ENCODE measurements around the gene REEP3. TPM values are rescaled to one million over a fixed set of nuclear protein-coding genes. Genes with fewer than 3 reads are reported as not detected.

Gene REEP3
- total RNA-seq, 4 donors from 2014 or later, result 45.9 to 67.4 (median 63.3) TPM

DNA sequence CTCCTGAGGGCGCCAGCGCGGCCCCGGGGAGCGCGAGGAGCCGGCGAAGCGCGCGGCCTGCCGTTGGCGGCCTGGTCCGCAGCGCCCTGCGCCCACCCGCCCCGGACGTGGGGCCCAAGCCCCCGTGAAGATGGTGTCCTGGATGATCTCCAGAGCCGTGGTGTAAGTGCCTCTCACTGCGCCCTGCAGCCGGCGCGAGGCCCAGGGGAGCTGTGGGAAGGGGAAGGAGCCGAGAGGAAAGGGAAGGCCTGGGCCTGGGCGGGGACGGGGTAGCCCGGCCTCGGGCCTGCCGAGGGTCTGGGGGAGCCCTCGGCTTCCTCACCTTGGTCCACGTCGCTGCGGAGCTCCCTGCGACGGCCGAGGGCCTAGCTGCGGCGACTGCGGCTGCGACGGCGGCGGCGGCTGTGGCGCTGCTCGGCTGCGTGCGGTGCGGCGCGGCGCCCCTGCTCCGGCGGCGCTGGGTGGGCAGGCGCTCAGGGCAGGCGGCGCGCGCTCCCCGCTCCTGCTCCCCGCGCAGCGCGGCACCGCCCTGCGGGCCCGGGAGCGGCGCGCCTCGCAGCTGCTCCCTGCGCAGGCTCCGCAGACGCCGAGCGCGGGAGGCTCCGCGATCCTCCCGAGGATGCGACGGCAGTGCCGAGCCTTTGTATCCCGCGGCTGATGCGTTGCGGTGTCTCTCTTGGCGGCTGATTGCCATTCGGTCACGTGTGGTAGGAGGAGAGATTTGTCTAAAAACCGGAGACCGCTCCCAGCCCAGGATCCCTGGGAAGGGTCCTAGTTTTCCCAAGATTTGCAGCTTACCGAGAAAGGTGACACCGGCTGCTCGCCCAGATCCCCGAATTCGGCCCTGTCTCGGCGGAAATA, 445 bp downstream of the REEP3 start:
- DNase-seq (ENCODE audit: low spot score in 2 of 2), result peak; percentile 47 to 60
- H3K27me3 ChIP-seq, result no peaks in the 10 kb centered on the region
- H3K36me3 ChIP-seq, result no peaks in the 10 kb centered on the region
- H3K27ac ChIP-seq, result peak overlapping the region; percentile 97 to 100 (median 99)
- WGBS, 2 donors, result 0% methylated on average over 33 to 54 of the region's 102 CpGs
- TF ChIP-seq POLR2A (IDR thresholded peaks at IDR 0.05), result peak in 1 of 2 donors; percentile 74
- peak in 1 of 2 donors; percentile 65 for TF ChIP-seq EP300 (IDR thresholded peaks at IDR 0.05)
- TF ChIP-seq, protein P1, sequence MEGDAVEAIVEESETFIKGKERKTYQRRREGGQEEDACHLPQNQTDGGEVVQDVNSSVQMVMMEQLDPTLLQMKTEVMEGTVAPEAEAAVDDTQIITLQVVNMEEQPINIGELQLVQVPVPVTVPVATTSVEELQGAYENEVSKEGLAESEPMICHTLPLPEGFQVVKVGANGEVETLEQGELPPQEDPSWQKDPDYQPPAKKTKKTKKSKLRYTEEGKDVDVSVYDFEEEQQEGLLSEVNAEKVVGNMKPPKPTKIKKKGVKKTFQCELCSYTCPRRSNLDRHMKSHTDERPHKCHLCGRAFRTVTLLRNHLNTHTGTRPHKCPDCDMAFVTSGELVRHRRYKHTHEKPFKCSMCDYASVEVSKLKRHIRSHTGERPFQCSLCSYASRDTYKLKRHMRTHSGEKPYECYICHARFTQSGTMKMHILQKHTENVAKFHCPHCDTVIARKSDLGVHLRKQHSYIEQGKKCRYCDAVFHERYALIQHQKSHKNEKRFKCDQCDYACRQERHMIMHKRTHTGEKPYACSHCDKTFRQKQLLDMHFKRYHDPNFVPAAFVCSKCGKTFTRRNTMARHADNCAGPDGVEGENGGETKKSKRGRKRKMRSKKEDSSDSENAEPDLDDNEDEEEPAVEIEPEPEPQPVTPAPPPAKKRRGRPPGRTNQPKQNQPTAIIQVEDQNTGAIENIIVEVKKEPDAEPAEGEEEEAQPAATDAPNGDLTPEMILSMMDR (IDR thresholded peaks at IDR 0.05), result peak in 1 of 5 experiments; percentile 6
- H3K4me3 ChIP-seq, result peak overlapping the region; percentile 73 to 96 (median 91)
- no peaks in the 10 kb centered on the region for H3K9me3 ChIP-seq
- peaks cover 0 to 53% (median 22%) of the 10 kb centered on the region in 4 donors for H3K4me1 ChIP-seq

GRCh38 chr10:63522277-63522687, 1.1 kb downstream of the REEP3 start:
- no peak for DNase-seq (ENCODE audit: low spot score in 2 of 2)
- H3K27ac ChIP-seq, result peak overlapping the region; percentile 97 to 100 (median 99)
- peak overlapping the region; percentile 73 to 96 (median 86) for H3K4me3 ChIP-seq
- H3K36me3 ChIP-seq, result no peaks in the 10 kb centered on the region
- H3K9me3 ChIP-seq, result no peaks in the 10 kb centered on the region
- H3K4me1 ChIP-seq, result peaks cover 0 to 49% (median 22%) of the 10 kb centered on the region in 4 donors
- 1 to 2% methylated on average over 3 of the region's 3 CpGs for WGBS, 2 donors
- no peaks in the 10 kb centered on the region for H3K27me3 ChIP-seq
- TF ChIP-seq, protein P1 (IDR thresholded peaks at IDR 0.05), result no peak
- no peak for TF ChIP-seq POLR2A (IDR thresholded peaks at IDR 0.05)
- no peak for TF ChIP-seq EP300 (IDR thresholded peaks at IDR 0.05)

GRCh38 chr10:63522995-63523394, 1.8 kb downstream of the REEP3 start:
- no peak overlapping the region for H3K4me3 ChIP-seq
- no peaks in the 10 kb centered on the region for H3K9me3 ChIP-seq
- no peak for TF ChIP-seq EP300 (IDR thresholded peaks at IDR 0.05)
- no peak for TF ChIP-seq POLR2A (IDR thresholded peaks at IDR 0.05)
- TF ChIP-seq, protein P1 (IDR thresholded peaks at IDR 0.05), result no peak
- 73 to 78% methylated on average over 2 of the region's 2 CpGs for WGBS, 2 donors
- no peak for DNase-seq (ENCODE audit: low spot score in 2 of 2)
- peak overlapping the region; percentile 97 to 100 (median 99) for H3K27ac ChIP-seq
- H3K4me1 ChIP-seq, result peaks cover 0 to 46% (median 22%) of the 10 kb centered on the region in 4 donors
- H3K27me3 ChIP-seq, result no peaks in the 10 kb centered on the region
- H3K36me3 ChIP-seq, result no peaks in the 10 kb centered on the region

GRCh38 chr10:63525021-63525420, 3.8 kb downstream of the REEP3 start:
- peaks cover 0 to 42% (median 17%) of the 10 kb centered on the region in 4 donors for H3K4me1 ChIP-seq
- DNase-seq (ENCODE audit: low spot score in 2 of 2), result no peak
- 74 to 83% methylated on average over 3 of the region's 3 CpGs for WGBS, 2 donors
- TF ChIP-seq, protein P1 (IDR thresholded peaks at IDR 0.05), result no peak
- TF ChIP-seq POLR2A (IDR thresholded peaks at IDR 0.05), result no peak
- no peak for TF ChIP-seq EP300 (IDR thresholded peaks at IDR 0.05)
- H3K36me3 ChIP-seq, result peaks cover 0 to 9% (median 0%) of the 10 kb centered on the region in 3 donors
- H3K9me3 ChIP-seq, result no peaks in the 10 kb centered on the region
- no peak overlapping the region for H3K27ac ChIP-seq
- no peaks in the 10 kb centered on the region for H3K27me3 ChIP-seq
- H3K4me3 ChIP-seq, result no peak overlapping the region

- H3K27me3 ChIP-seq, result no peaks in the 10 kb centered on the region
- H3K27ac ChIP-seq, result no peak overlapping the region
- WGBS, 2 donors, result 92% methylated on average over 4 of the region's 4 CpGs
- H3K36me3 ChIP-seq, result peaks cover 0 to 9% (median 0%) of the 10 kb centered on the region in 3 donors
- H3K4me1 ChIP-seq, result peaks cover 0 to 41% (median 14%) of the 10 kb centered on the region in 4 donors
- no peaks in the 10 kb centered on the region for H3K9me3 ChIP-seq
- TF ChIP-seq, protein P1 (IDR thresholded peaks at IDR 0.05), result no peak
- TF ChIP-seq POLR2A (IDR thresholded peaks at IDR 0.05), result no peak
- no peak for TF ChIP-seq EP300 (IDR thresholded peaks at IDR 0.05)
- DNase-seq (ENCODE audit: low spot score in 2 of 2), result no peak
- H3K4me3 ChIP-seq, result no peak overlapping the region
These were observed 6.2 kb downstream of the REEP3 start for GRCh38 chr10:63527401-63527800.
